K562 (cell line): ENCODE results near the gene GSTO2. TPM values are rescaled to one million over a fixed set of nuclear protein-coding genes. Genes with fewer than 3 reads are reported as not detected.

Experiments used
- COPS2 ChIP-seq: fragments of 450-650 bp; conservative IDR thresholded peaks from 2 replicates; pipeline ENCODE4 v1.6.1; 2016; ENCODE audit warnings: mild to moderate bottlenecking, moderate library complexity
- HIVEP1 ChIP-seq: fragments of 250-450 bp; sonication (Bioruptor Pico); IDR thresholded peaks from 2 replicates; pipeline ENCODE4 v1.4.0; 2020; ENCODE audit warnings: mild to moderate bottlenecking
- JUND ChIP-seq, 2 experiments: IDR thresholded peaks; 2 replicates in 1 of 2; 3 replicates in 1 of 2; pipeline ENCODE4 v1.6.1; 2011; ENCODE audit warnings: borderline replicate concordance in 2 of 2, low read depth in 2 of 2, low read length in 2 of 2, improper control_type of control experiment in 1 of 2, missing biosample characterization in 1 of 2, missing genetic modification characterization in 1 of 2, missing genetic modification reagents in 1 of 2
- MXI1 ChIP-seq: IDR thresholded peaks from 2 replicates; pipeline ENCODE4 v1.6.1; 2011; ENCODE audit warnings: low read depth, mild to moderate bottlenecking, improper control_type of control experiment, low read length
- OTX1 ChIP-seq: fragments of 450-650 bp; formaldehyde crosslinking; IDR thresholded peaks from 2 replicates; pipeline ENCODE4 v1.4.0; 2022; ENCODE audit warnings: mild to moderate bottlenecking
- POLR3A ChIP-seq: IDR thresholded peaks from 2 replicates; pipeline ENCODE4 v1.6.1; 2011; ENCODE audit warnings: borderline replicate concordance, mild to moderate bottlenecking, moderate library complexity; ENCODE audit not compliant: insufficient read length, insufficient read depth; ENCODE audit errors: extremely low read depth
- SAFB2 ChIP-seq: fragments of 200-400 bp; formaldehyde crosslinking; IDR thresholded peaks from 2 replicates; pipeline ENCODE4 v1.6.1; 2018; ENCODE audit warnings: borderline replicate concordance, low read length, low read depth, moderate library complexity; ENCODE audit not compliant: severe bottlenecking
- SIX5 ChIP-seq, 2 experiments: IDR thresholded peaks; 2 replicates each; pipeline ENCODE4 v1.6.1; 2011; ENCODE audit warnings: low read length in 2 of 2, borderline replicate concordance in 1 of 2, low read depth in 1 of 2, mild to moderate bottlenecking in 1 of 2, moderate library complexity in 1 of 2; ENCODE audit not compliant: insufficient read depth in 1 of 2
- TRIM28 ChIP-seq: fragments of 450-650 bp; IDR thresholded peaks from 2 replicates; pipeline ENCODE4 v1.6.1; 2017
- ZBTB1 ChIP-seq: sonication (generic); formaldehyde crosslinking; IDR thresholded peaks from 2 replicates; pipeline ENCODE4 v1.8.1; 2023; ENCODE audit warnings: missing genetic modification reagents, low read depth, mild to moderate bottlenecking, borderline replicate concordance
- ZBTB5 ChIP-seq: fragments of 450-650 bp; IDR thresholded peaks from 2 replicates; pipeline ENCODE4 v1.6.1; 2017; ENCODE audit warnings: antibody characterized with exemption
- ZBTB7A ChIP-seq: IDR thresholded peaks from 2 replicates; pipeline ENCODE4 v1.6.1; 2011; ENCODE audit warnings: low read depth, mild to moderate bottlenecking, low read length, moderate library complexity, borderline replicate concordance; ENCODE audit not compliant: control insufficient read depth
- ZC3H8 ChIP-seq: fragments of 450-650 bp; IDR thresholded peaks from 2 replicates; pipeline ENCODE4 v1.6.1; 2017
- ZFP1 ChIP-seq: fragments of 450-650 bp; formaldehyde crosslinking; IDR thresholded peaks from 2 replicates; pipeline ENCODE4 v1.4.0; 2020; ENCODE audit warnings: mild to moderate bottlenecking, mixed read lengths
- ZNF184 ChIP-seq: sonication (generic); formaldehyde crosslinking; IDR thresholded peaks from 2 replicates; pipeline ENCODE4 v1.5.0; 2020; ENCODE audit warnings: missing genetic modification reagents
- ZNF280A ChIP-seq: fragments of 450-650 bp; IDR thresholded peaks from 2 replicates; pipeline ENCODE4 v1.6.1; 2018; ENCODE audit warnings: mild to moderate bottlenecking, low read depth; ENCODE audit not compliant: partially characterized antibody
- ZNF311 ChIP-seq: fragments of 250-450 bp; sonication (Bioruptor Pico); IDR thresholded peaks from 2 replicates; pipeline ENCODE4 v1.4.0; 2020; ENCODE audit warnings: mild to moderate bottlenecking, moderate library complexity
- ZNF583 ChIP-seq: fragments of 250-450 bp; sonication (Bioruptor Pico); IDR thresholded peaks from 2 replicates; pipeline ENCODE4 v1.4.0; 2020
- polyA plus RNA-seq, 8 experiments: library from polyadenylated mRNA; depleted of rRNA in 4 of 8; stranded (reverse) in 5 of 8; unstranded in 3 of 8; fragments of >200 nt; fragmentation: Nextera tagmentation in 2 of 8; fragmentation: Illumina TruSeq in 1 of 8; extraction: Ambion mirVana in 2 of 8; extraction: Trizol in 1 of 8; gene quantifications; 2 replicates each; pipeline versions ENCODE4 v1.2.1 to v1.2.3, GENCODE V29; 2011 to 2014; ENCODE audit warnings: inconsistent platforms in 1 of 8, missing spikeins in 1 of 8
- total RNA-seq, 7 experiments: library from RNA; depleted of rRNA in 6 of 7; stranded (reverse); fragments of >200 nt in 6 of 7; fragmentation: Illumina TruSeq in 2 of 7; extraction: Trizol in 2 of 7; gene quantifications; 2 replicates each; pipeline versions ENCODE4 v1.2.1 to v1.2.3, GENCODE V29; 2011 to 2021; ENCODE audit warnings: low replicate concordance in 1 of 7
- TF ChIP-seq, protein P1 (sequence below): sonication (generic); formaldehyde crosslinking; IDR thresholded peaks from 2 replicates; pipeline ENCODE4 v1.8.1; 2023; ENCODE audit warnings: mild to moderate bottlenecking, missing genetic modification reagents
- TF ChIP-seq, protein P2 (sequence below): sonication (generic); formaldehyde crosslinking; IDR thresholded peaks from 2 replicates; pipeline ENCODE4 v1.4.0; 2020; ENCODE audit warnings: mild to moderate bottlenecking, missing genetic modification reagents

Gene GSTO2
- total and polyA plus RNA-seq, 9 of the 15 experiments (the other 6 are each of a cell fraction or from before 2014, with no cell fraction given), result 0.18 to 1.8 (median 0.90) TPM

GRCh38 chr10:104246976-104247375 is 22.0 kb upstream of the GSTO2 start (continued):
- TF ChIP-seq ZBTB5 (no peak), ZNF311 (CRISPR knock-in tag) (no peak), SAFB2 (no peak), COPS2 (no peak), JUND (IDR thresholded peaks at IDR 0.05; ENCODE audit: borderline replicate concordance, low read depth, low read length) (peak; percentile 38; the same call in 1 of the 2 replicates), JUND (tag; IDR thresholded peaks at IDR 0.05; ENCODE audit: borderline replicate concordance, low read depth, low read length) (no peak), OTX1 (no peak), ZBTB7A (no peak), HIVEP1 (no peak), ZBTB1 (CRISPR knock-in tag) (no peak), ZNF280A (peak; percentile 58), SIX5 (IDR thresholded peaks at IDR 0.05; ENCODE audit: borderline replicate concordance in 1 of 2, insufficient read depth in 1 of 2, low read depth in 1 of 2, low read length in 2 of 2) (no peak), TRIM28 (peak; percentile 67), ZC3H8 (no peak), ZNF184 (CRISPR knock-in tag) (no peak), ZNF583 (no peak), MXI1 (no peak), ZFP1 (CRISPR knock-in tag) (no peak), POLR3A (no peak)
- TF ChIP-seq, protein P1, sequence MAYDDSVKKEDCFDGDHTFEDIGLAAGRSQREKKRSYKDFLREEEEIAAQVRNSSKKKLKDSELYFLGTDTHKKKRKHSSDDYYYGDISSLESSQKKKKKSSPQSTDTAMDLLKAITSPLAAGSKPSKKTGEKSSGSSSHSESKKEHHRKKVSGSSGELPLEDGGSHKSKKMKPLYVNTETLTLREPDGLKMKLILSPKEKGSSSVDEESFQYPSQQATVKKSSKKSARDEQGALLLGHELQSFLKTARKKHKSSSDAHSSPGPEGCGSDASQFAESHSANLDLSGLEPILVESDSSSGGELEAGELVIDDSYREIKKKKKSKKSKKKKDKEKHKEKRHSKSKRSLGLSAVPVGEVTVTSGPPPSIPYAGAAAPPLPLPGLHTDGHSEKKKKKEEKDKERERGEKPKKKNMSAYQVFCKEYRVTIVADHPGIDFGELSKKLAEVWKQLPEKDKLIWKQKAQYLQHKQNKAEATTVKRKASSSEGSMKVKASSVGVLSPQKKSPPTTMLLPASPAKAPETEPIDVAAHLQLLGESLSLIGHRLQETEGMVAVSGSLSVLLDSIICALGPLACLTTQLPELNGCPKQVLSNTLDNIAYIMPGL (CRISPR knock-in tag), result no peak
- TF ChIP-seq, protein P2, sequence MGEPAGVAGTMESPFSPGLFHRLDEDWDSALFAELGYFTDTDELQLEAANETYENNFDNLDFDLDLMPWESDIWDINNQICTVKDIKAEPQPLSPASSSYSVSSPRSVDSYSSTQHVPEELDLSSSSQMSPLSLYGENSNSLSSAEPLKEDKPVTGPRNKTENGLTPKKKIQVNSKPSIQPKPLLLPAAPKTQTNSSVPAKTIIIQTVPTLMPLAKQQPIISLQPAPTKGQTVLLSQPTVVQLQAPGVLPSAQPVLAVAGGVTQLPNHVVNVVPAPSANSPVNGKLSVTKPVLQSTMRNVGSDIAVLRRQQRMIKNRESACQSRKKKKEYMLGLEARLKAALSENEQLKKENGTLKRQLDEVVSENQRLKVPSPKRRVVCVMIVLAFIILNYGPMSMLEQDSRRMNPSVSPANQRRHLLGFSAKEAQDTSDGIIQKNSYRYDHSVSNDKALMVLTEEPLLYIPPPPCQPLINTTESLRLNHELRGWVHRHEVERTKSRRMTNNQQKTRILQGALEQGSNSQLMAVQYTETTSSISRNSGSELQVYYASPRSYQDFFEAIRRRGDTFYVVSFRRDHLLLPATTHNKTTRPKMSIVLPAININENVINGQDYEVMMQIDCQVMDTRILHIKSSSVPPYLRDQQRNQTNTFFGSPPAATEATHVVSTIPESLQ (CRISPR knock-in tag), result no peak
